Measurements from ENCODE around the gene KANSL3.

KANSL3 gene

DNA sequence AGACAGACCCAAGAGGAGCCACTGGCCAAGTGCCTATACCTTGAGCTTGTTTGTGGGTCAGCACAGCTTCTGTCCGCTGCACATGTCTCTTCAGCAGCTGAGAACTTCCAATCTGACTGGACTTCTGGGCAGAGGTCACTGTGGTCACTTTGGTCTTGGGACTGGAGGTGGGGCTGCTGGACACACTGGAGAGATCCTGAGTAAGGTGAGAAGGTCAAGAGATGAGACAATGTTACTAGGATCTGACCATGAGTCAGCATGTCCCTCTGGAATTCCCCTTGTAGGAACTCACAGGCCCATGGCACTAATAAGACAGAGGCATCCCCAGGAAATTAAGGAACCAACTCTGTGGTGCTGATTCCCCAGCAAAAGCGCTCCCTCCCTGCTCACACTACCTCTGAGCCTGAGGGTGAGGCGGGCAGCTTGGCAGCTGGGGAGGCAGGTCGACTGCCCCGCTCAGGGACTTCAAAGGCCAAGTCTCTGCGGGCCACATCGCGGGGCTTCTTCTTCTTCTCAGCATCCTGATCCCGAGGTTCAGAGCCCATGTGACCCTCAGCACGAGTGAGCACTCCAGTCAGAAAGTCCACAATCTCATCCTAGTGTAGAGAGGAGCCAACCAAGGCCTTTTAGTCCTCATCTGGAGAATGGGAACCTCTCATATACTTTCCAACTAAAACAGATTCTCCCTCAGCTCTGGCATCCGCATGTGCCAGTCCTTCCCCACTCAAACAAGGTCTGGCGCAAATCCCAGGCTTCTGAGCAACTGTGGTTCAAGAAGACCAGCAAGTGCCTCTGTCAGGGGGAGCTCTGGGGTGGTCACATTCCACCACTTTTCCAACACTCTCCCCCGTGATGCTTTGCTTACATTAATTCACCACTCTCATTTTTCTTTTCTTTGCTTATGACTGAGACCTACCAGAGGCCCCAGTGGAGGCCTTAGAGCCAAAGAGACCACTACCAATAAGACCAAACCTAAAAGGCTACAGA is 29.4 kb downstream of the KANSL3 start:
- TF ChIP-seq SIN3A (IDR thresholded peaks at IDR 0.05; ENCODE audit: borderline replicate concordance, insufficient read depth, low read length): no peak
- TF ChIP-seq FOXP2 (optimal IDR thresholded peaks at IDR 0.05; ENCODE audit: borderline replicate concordance, extremely low read depth, extremely low read length, insufficient read depth): no peak
- TF ChIP-seq, protein P1, sequence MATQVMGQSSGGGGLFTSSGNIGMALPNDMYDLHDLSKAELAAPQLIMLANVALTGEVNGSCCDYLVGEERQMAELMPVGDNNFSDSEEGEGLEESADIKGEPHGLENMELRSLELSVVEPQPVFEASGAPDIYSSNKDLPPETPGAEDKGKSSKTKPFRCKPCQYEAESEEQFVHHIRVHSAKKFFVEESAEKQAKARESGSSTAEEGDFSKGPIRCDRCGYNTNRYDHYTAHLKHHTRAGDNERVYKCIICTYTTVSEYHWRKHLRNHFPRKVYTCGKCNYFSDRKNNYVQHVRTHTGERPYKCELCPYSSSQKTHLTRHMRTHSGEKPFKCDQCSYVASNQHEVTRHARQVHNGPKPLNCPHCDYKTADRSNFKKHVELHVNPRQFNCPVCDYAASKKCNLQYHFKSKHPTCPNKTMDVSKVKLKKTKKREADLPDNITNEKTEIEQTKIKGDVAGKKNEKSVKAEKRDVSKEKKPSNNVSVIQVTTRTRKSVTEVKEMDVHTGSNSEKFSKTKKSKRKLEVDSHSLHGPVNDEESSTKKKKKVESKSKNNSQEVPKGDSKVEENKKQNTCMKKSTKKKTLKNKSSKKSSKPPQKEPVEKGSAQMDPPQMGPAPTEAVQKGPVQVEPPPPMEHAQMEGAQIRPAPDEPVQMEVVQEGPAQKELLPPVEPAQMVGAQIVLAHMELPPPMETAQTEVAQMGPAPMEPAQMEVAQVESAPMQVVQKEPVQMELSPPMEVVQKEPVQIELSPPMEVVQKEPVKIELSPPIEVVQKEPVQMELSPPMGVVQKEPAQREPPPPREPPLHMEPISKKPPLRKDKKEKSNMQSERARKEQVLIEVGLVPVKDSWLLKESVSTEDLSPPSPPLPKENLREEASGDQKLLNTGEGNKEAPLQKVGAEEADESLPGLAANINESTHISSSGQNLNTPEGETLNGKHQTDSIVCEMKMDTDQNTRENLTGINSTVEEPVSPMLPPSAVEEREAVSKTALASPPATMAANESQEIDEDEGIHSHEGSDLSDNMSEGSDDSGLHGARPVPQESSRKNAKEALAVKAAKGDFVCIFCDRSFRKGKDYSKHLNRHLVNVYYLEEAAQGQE (IDR thresholded peaks at IDR 0.05; ENCODE audit: insufficient read depth in 1 of 2, low read depth in 2 of 2, low read length in 2 of 2): no peak
- no peak for TF ChIP-seq TAF1 (IDR thresholded peaks at IDR 0.05; ENCODE audit: borderline replicate concordance, insufficient read depth, low read length)
- no peak for TF ChIP-seq POLR2AphosphoS5 (IDR thresholded peaks at IDR 0.05; ENCODE audit: low read depth, low read length)

DNA sequence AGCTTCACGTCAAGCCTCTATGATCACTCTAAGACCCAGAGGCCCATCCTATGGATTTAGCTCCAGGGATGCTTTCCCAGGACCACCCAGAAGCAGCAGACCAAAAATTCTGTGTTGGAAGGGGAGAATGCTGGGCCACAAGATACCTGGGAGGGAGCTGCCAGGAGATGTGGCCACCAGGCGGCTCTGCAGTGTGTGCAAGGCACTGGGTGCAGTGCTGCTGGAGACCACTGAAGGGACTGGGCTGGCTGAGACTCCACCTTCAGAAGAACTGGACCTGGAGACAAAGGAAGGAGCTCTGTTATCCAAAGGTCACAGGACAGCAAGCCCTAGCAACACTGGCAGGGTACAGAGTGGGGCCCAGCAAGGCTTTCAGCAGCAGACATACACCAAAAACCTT is 34.0 kb downstream of the KANSL3 start:
- TF ChIP-seq FOXP2 (optimal IDR thresholded peaks at IDR 0.05; ENCODE audit: borderline replicate concordance, extremely low read depth, extremely low read length, insufficient read depth) (no peak), TAF1 (IDR thresholded peaks at IDR 0.05; ENCODE audit: borderline replicate concordance, insufficient read depth, low read length) (no peak), POLR2AphosphoS5 (IDR thresholded peaks at IDR 0.05; ENCODE audit: low read depth, low read length) (no peak), SIN3A (IDR thresholded peaks at IDR 0.05; ENCODE audit: borderline replicate concordance, insufficient read depth, low read length) (no peak)
- TF ChIP-seq, protein P1 (IDR thresholded peaks at IDR 0.05; ENCODE audit: insufficient read depth in 1 of 2, low read depth in 2 of 2, low read length in 2 of 2): no peak

DNA sequence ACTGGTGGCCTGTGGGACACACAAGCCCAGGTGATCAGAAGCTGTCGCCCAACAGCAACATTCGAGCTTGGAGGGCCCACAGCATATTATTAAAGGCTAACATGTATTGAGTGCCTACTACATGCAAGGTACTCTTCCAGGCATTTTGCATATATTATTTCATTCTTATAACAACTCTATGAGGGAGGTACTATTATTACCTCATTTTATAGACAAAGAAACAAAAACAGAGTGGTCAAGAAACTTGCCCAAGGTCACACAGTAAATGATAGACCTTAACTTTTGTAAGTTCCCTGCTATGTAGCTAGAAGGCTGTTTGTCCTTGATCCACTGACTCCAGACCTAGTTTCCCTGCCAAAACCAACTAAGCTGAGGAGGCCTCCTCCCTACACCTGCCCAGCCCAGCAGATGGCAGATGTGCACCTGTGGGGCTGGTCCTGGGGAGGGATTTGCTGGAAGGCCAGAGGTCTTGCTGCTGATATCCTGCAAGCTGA is 35.7 kb downstream of the KANSL3 start:
- no peak for TF ChIP-seq POLR2AphosphoS5 (IDR thresholded peaks at IDR 0.05; ENCODE audit: low read depth, low read length)

DNA sequence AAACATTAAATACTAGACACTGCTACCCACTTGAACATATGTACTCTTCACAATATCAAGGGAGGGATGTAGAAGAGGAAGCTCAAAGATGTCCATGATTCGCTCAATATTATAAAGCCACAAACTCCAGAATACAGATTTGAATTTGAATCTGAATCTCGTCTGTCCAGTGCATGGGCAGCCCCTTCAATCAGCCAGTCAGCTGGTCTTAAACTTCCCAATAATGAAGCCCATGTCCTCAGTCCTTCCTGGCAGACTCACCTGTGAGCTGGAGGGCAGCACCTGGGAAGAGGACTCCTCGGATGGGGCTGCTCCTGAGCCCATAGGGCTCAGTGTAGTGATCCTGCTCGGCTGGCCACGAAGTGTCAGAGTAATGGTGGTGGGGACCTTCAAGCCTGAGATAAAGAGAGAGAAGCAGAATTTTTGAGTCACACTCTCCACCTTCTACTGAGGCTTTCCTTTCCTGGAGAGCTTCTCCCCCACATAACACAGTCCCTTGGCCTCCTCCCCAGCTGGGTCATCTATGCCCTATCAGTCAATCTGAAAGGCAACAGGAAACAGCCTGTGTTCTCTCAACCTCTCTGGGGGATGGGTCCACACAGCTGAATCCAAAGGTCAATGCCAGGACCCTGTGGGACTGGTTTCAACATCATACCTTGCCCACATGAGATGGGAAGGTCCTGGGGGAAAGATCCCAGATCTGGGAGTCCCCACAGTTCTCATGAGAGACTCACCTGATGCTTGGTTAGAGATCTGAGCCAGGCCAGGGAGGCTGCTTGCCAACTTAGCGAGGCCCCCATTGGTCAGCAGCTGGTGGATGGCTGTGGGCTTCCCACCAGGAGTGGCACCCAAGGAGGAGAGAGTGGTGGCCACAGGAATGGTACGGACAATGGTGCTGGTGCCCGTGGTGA is 36.5 kb downstream of the KANSL3 start:
- TF ChIP-seq SIN3A (IDR thresholded peaks at IDR 0.05; ENCODE audit: borderline replicate concordance, insufficient read depth, low read length): no peak
- no peak for TF ChIP-seq FOXP2 (optimal IDR thresholded peaks at IDR 0.05; ENCODE audit: borderline replicate concordance, extremely low read depth, extremely low read length, insufficient read depth)
- TF ChIP-seq, protein P1 (IDR thresholded peaks at IDR 0.05; ENCODE audit: insufficient read depth in 1 of 2, low read depth in 2 of 2, low read length in 2 of 2): no peak
- no peak for TF ChIP-seq TAF1 (IDR thresholded peaks at IDR 0.05; ENCODE audit: borderline replicate concordance, insufficient read depth, low read length)
- no peak for TF ChIP-seq POLR2AphosphoS5 (IDR thresholded peaks at IDR 0.05; ENCODE audit: low read depth, low read length)

DNA sequence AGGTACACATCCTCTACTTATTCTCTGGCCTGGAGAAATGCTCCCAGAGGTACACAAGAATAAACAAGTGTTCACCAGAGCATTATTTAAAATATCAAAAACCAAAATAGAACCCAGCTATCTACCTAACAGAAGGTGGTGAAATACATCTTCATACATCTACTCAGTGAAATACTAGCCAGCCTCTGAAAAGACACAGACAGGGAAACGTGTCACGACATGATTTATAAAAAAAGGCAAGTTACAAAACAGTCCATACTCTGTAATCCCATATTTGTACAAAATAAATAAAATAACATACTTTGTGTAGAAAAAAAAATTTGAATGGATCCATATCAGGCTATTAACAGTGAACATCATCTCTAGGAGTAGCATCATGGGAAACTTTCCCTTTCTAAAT is 38.2 kb downstream of the KANSL3 start:
- TF ChIP-seq, protein P1 (IDR thresholded peaks at IDR 0.05; ENCODE audit: insufficient read depth in 1 of 2, low read depth in 2 of 2, low read length in 2 of 2): no peak
- TF ChIP-seq POLR2AphosphoS5 (IDR thresholded peaks at IDR 0.05; ENCODE audit: low read depth, low read length) (no peak), TAF1 (IDR thresholded peaks at IDR 0.05; ENCODE audit: borderline replicate concordance, insufficient read depth, low read length) (no peak), FOXP2 (optimal IDR thresholded peaks at IDR 0.05; ENCODE audit: borderline replicate concordance, extremely low read depth, extremely low read length, insufficient read depth) (no peak), SIN3A (IDR thresholded peaks at IDR 0.05; ENCODE audit: borderline replicate concordance, insufficient read depth, low read length) (no peak)

Measured in PFSK-1 (cell line).